Measurements from ENCODE around the gene NANOS3. TPM values are rescaled to one million over a fixed set of nuclear protein-coding genes. Genes with fewer than 3 reads are reported as not detected.
"Not testable (repeated sequence)": the region's sequence is repeated elsewhere in the genome, so short reads cannot be mapped to it uniquely, and the experiment has no call there.

Gene NANOS3
- total RNA-seq, 4 donors from 2014 or later = 1.2 TPM; not detected in 3

- Histone ChIP-seq H3K4me1 (no peaks in the 10 kb centered on the region), H3K9me3 (no peaks in the 10 kb centered on the region), H3K27ac (no peak overlapping the region), H3K27me3 (no peaks in the 10 kb centered on the region), H3K36me3 (no peaks in the 10 kb centered on the region), H3K4me3 (no peak overlapping the region)
- intact Hi-C loops (cut with DNase I; ENCODE audit: low total_unique reads) = no loop called here
- no peak for DNase-seq
- TF ChIP-seq POLR2A (IDR thresholded peaks at IDR 0.05) (no peak), CTCF (IDR thresholded peaks at IDR 0.05) (no peak)
Observed at GRCh38 chr19:13917888-13918406, 41.0 kb downstream of the NANOS3 start.

GRCh38 chr19:13918726-13919411 lies 41.9 kb downstream of the NANOS3 start:
- H3K9me3 ChIP-seq = no peaks in the 10 kb centered on the region
- H3K36me3 ChIP-seq = no peaks in the 10 kb centered on the region
- no peak overlapping the region for H3K27ac ChIP-seq
- no peak for DNase-seq
- H3K4me3 ChIP-seq = no peak overlapping the region
- H3K4me1 ChIP-seq = no peaks in the 10 kb centered on the region
- no peaks in the 10 kb centered on the region for H3K27me3 ChIP-seq
- no peak for TF ChIP-seq CTCF (IDR thresholded peaks at IDR 0.05)
- no peak for TF ChIP-seq POLR2A (IDR thresholded peaks at IDR 0.05)
- intact Hi-C loops (cut with DNase I; ENCODE audit: low total_unique reads) = no loop called here

GRCh38 chr19:13920524-13920923 lies 43.6 kb downstream of the NANOS3 start:
- Histone ChIP-seq H3K27ac (no peak overlapping the region), H3K36me3 (no peaks in the 10 kb centered on the region), H3K9me3 (no peaks in the 10 kb centered on the region), H3K4me3 (no peak overlapping the region), H3K4me1 (no peaks in the 10 kb centered on the region), H3K27me3 (no peaks in the 10 kb centered on the region)
- no peak for DNase-seq
- TF ChIP-seq POLR2A (IDR thresholded peaks at IDR 0.05) = no peak
- no peak for TF ChIP-seq CTCF (IDR thresholded peaks at IDR 0.05)
- intact Hi-C loops (cut with DNase I; ENCODE audit: low total_unique reads) = no loop called here

GRCh38 chr19:13920940-13921747 lies 44.2 kb downstream of the NANOS3 start:
- TF ChIP-seq CTCF (IDR thresholded peaks at IDR 0.05) = no peak
- TF ChIP-seq POLR2A (IDR thresholded peaks at IDR 0.05) = no peak
- DNase-seq = no peak
- no peaks in the 10 kb centered on the region for H3K36me3 ChIP-seq
- H3K4me1 ChIP-seq = no peaks in the 10 kb centered on the region
- H3K9me3 ChIP-seq = no peaks in the 10 kb centered on the region
- no peak overlapping the region for H3K4me3 ChIP-seq
- no peaks in the 10 kb centered on the region for H3K27me3 ChIP-seq
- H3K27ac ChIP-seq = no peak overlapping the region
- intact Hi-C loops (cut with DNase I; ENCODE audit: low total_unique reads) = no loop called here

GRCh38 chr19:13922118-13922517 lies 45.2 kb downstream of the NANOS3 start:
- H3K4me3 ChIP-seq; H3K9me3 ChIP-seq; intact Hi-C loops (cut with DNase I; ENCODE audit: low total_unique reads); H3K36me3 ChIP-seq; H3K27me3 ChIP-seq; DNase-seq; H3K27ac ChIP-seq; H3K4me1 ChIP-seq: not testable (repeated sequence)
